GM19372 (cell line): Measurements from ENCODE around the gene ARHGAP6.
"Not testable (repeated sequence)": the region's sequence is repeated elsewhere in the genome, so short reads cannot be mapped to it uniquely, and the experiment has no call there.

Experiments
- ATAC-seq: cut with Tn5 transposase; IDR thresholded peaks from one replicate; pipeline ENCODE4 v1.9.1; 2021; ENCODE audit warnings: mild to moderate bottlenecking, low read depth, moderate library complexity; ENCODE audit not compliant: unreplicated experiment

Gene ARHGAP6

DNA sequence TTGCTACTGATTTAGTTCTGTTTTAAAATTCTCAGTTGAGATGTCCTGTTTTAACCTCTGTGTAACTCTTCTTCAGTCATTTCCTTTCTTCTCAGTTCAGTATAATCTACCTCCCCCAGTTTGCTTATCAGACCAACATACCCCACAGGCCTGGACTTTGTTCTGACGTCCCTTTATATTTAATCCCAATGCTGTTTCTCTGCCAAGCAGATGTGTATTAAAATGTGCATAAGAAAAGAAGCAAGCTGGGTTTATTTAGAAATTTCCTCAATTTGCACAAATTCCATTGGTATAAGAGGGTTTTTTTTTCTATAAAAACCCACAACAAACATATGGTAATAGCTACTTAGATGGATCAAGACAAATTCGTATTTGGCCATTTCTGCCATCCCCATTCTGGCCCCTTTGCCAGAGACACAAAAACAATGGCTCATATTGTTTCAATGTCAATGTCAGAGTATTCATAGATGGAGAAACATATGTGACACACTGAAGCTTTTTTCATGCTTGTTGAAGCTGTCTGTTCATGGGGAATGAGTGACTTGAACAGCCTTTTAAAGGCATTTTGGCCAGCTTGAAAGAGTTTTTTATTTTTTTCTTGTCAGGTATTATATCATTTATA is 530.0 kb downstream of the ARHGAP6 start:
- no peak for ATAC-seq

DNA sequence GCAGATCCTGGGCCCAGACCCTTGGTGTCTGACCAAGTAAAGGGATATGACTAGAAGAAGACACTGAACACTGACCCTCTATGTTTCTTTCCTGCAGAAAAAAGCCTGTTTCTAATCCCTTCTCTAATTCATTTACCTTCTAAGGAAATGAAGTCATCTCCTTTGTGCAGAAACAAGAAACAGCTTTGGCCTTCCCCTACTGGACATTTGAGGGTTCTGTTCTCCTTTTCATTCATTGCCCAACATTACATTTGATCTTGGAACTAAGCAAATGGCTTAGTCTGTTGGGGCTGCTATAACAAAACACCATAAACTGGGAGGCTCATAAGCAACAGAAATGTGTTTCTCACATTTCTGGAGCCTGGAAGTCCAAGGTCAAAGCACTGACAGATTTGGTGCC is 534.6 kb downstream of the ARHGAP6 start:
- ATAC-seq: no peak

DNA sequence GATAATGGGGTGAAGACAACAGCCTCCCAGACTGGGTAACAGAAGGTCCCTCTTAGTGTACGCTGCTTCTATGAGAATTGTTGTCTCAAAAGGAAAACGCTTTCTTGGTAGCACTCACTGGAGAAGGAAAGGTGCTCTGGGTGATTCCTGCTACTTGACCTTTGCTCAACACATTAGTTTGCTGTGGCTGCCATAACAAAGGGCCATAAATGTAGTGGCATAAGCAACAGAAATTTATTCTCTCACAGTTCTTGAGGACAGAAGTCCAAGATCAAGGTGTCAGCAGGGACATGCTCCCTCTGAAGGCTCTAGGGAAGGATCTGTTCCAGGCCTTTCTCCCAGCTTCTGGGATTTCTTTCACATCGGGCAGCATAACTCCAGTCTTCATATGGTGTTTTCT is 535.6 kb downstream of the ARHGAP6 start:
- no peak for ATAC-seq

DNA sequence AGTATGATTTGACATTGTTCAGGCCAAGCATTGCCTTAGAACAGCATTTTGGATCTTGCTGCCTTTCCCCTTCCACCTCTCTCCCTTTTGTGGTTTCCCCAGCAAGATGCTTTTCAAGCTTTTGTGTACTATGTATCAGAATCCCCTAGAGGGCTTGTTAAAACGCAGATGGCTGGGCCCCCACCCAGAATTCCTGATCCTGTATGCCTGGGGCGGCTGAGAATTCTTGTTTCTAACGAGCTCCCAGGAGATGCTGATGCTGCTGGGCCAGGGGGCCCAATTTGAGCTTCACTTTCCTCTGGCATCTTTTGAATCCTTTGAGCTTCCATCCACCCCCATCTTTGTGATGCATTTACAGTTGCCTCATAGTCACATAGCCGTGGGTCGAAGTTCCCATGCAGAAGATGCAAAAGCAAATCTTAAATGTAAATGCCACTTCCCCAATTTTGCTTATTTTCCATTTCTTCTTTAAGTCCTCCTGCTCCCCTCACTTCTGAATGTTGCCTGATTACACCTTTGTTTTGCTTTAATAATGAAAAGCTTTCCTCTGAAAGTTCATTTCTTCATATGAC is 536.1 kb downstream of the ARHGAP6 start:
- ATAC-seq: no peak

DNA sequence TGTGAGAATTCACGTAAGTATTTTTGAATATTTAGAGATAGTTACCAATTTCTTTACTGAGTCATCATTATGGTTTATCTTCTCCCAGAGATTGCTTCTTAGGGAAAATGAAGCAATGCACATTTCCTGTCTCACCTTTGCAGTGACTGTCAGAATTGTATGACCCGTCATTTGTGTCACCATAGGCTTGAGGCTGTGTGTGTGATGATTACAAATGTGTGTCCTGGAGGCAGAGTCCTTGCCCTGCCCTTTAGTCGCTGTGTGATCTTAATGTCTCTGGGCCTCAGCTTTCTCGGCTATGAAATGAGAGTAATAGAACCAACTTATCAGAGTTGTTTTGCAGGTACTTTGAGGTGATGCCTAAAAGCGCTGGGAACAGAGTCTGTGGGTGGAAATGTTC is 540.7 kb downstream of the ARHGAP6 start:
- ATAC-seq: no peak

DNA sequence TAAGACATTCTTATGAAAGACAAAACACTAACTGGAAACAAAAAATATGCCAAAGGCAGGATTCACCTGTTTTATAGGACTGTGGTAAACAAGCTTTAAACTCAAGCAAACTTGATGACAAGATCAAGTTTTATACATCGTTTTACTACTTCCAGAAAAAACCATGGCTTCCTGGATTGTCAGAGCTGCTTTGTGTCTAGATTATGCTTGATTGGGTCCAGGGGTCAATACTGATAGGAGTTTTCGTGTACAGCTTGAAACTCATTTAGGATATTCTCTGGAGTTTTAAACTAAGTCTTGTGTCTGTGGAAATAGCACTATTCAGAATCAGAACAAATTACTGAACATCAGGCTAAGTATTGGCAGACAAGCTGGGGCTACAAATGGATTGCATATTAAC is 541.6 kb downstream of the ARHGAP6 start:
- no peak for ATAC-seq

DNA sequence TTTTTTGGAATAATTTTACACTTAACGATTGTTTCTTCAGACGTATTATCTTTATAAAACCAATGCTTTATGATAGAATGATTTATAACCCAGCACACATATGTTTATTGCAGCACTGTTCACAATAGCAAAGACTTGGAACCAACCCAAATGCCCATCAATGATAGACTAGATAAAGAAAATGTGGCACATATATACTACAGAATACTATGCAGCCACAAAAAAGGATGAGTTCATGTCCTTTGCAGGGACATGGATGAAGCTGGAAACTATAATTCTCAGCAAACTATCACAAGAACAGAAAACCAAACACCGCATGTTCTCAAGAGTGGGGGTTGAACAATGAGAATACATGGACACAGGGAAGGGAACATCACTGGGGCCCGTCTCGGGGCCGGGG is 542.6 kb downstream of the ARHGAP6 start:
- ATAC-seq: not testable (repeated sequence)

DNA sequence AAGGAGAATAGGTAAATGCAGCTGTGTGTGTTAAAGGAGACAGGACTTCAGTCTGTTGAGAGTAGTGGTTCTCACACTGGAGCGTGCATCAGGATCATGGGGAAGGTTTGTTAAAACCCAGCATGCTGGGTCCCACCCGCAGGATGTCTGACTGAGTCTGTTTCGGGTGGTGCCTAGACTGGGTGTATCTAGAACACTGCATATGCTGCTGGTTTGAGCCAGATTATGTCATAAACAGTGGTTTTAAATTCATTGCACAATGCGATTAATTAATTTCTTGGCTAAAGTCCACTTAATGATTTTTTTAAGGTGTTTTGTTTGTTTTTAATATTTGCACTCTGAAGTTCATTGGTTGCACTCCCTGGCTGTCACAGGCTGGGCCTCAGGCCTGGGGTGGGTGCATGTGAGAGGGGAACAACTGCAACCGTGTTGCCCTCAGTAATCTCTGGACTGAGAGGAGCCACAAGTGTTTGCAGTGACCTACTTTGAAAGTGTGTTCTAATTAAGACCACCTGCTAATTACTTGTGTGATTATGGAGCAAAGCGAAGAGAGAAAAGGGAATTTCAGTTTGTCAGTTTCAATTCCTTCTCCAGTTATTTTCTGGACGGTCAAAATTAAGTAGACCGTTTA is 546.3 kb downstream of the ARHGAP6 start:
- no peak for ATAC-seq

DNA sequence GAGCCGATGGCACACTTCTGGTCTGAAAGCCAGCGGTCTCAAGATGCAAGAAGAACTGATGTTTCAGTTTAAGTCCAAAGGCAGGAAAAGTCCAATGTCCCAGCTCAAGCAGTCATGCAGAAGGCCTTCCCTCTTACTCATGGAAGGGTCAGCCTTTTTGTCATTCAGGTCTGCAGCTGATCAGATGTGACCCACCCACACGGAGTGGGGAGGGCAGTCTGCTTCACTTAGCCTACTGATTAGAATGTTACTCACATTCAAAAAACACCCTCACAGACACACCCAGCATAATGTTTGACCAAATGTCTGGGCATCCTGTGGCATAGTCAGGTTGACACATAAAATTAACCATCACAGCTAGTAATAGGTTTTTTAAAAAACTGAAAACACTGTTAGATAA is 548.0 kb downstream of the ARHGAP6 start:
- no peak for ATAC-seq

DNA sequence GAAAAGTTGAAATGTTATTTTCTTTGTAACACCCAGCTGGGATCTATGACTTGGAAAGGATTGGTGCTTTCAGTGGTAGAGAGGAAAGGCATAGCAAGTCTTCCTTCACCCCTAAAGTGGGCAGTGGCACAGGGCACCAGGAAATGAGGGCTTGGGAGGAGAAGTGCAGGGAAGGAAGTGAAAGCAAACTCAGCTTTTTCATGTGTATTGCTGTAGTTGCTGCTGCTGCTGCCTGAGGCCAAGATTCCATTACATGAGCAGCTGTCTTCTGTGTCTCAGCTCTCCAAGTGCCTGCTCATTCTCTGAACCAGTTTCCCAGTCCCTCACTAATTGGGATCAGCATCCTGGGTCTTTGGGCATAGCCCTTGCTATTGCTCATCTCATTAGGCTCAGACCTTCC is 552.0 kb downstream of the ARHGAP6 start:
- ATAC-seq: no peak

DNA sequence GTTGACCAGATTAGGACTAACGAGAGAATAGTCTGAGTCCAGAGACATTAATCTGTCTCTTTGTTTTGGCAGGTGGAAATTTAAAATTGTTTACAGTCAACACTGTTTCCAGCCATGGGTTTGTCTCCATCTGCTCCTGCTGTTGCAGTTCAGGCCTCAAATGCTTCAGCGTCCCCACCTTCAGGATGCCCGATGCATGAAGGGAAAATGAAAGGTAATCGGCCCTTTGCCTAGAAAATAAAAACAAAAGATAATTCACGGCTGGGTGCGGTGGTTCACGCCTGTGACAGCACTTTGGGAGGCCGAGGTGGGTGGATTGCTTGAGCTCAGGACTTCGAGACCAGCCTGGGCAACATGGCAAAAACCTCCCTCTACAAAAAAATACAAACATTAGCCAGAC is 553.8 kb downstream of the ARHGAP6 start:
- ATAC-seq: no peak

DNA sequence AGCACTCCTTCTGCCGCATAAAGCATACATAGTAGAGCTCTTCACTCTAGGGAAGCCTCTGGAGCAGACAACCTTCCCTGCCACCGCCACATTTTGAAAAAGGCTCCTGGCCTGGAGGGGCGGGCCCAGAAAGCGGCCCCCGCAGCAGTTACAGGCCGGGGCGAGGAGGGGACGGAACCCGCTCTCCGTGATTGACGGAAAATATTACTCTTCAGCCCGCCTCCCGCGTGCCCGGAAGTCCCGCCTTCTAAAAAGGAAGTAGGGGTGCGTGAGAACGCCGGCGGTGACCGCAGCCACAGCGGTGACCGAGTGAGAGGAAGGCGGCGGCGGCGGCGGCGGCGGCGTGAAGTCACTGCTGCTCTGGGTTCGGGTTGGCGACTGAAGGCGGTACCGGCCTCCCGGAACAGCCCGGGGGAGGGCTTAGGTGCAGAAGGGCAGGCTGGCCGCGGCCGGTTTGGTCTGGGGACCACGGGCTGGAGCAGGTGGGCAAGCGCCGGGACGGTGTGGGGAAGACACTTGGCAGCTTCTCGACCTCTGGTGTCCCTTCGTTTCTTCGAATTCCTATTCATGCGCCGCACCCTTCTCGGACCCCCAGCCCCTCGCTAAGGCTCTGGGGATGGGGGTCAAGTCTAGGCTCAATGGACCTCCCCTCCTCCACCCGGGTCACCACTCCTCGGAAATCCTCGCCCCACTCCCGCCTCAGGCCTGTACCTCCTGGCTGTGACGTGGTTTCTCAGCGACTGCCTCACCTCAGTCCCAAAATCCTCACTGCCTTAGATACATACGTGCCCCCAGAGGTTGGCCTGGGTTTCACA is 554.5 kb downstream of the ARHGAP6 start, which contains the start of gene HCCS:
Gene HCCS (plus strand): TSS at position 296 of the 815 bp plus-strand sequence. CDS start 729 bp downstream, outside the sequence.
- ATAC-seq: peak; percentile 90

DNA sequence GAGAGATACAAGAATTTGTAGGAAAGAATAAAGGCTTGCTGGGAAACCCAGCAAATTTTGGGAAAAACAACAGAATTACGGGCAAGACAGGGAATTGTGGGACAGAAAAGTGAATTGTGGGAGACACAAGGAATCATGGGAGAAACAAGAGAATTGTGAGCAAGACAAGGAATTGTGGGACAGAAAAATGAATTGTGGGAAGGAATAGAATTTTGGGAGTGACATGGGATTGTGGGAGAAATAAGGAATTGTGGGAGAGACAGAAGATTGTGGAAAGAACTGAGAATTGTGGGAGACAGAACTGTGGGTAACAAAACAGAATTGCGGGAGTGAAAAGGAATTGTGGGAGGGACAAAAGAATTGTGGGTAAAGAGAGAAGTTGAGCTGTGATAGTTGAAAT is 555.8 kb downstream of the ARHGAP6 start:
- no peak for ATAC-seq

DNA sequence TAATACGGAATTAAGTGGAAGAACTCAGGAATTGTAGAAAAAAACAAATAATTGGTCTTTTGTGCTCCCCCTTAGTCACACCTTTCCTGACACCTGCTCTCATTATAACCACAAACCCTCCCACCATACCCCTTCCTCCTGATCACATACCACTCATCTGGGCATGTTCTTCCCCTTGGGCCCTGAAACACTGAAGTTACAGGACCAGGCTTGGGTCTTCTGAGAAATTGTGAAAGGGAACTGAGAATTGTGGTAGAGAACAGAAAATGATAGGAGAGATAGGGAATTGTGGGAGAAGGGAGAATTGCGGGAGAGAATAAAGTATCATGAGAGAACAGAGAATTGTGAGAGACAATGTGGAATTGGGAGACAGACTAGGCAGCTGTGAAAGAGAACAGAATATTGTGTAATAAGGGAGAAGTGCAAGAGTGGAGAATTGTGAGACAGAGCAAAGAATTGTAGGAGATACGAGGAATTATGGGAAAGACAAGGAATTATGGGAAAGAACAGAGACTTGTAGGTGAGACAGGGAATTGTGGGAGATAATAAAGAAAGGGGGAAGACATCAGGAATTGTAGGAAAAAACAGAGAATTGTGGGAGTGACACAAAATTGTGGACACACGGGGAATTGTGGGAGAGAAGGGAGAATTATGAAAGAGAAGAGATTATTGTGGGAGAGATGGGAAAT is 557.3 kb downstream of the ARHGAP6 start:
- no peak for ATAC-seq

DNA sequence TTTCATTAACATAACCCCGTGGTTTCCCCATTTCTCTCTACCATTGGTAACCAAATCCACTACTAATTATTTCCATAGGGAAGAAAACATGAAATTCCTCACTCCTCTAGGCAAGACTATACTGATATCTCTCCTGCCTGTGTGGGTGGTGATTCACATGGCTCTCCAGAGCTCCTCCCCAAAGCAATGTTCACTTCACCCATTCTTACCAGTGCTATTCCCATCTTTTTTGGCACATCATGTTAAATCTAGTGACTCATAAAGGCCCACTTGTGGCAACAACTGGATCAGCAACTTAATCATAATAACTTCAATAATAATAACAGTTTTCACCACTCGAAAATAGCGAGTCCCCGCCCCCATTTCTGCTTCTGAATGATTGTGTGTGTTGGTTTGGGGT is 560.6 kb downstream of the ARHGAP6 start:
- ATAC-seq: no peak

DNA sequence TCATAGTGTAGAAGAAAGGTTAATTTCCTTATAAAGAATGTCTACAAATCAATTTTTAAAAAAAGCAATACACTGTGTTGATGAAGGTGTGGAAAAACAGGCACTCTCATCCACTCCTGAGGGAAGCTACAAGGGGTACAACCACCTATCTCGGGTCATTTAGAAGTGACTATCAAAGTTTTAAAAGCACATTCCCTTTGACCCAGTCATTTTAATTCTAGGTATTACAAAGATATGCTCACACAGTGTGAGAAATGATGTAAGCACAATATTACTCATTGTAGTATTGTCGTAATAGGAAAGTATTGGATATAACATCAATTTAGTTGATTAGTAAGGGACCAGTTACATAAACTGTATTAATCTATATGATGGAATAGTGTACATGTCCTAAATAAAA is 562.0 kb downstream of the ARHGAP6 start:
- ATAC-seq: no peak

DNA sequence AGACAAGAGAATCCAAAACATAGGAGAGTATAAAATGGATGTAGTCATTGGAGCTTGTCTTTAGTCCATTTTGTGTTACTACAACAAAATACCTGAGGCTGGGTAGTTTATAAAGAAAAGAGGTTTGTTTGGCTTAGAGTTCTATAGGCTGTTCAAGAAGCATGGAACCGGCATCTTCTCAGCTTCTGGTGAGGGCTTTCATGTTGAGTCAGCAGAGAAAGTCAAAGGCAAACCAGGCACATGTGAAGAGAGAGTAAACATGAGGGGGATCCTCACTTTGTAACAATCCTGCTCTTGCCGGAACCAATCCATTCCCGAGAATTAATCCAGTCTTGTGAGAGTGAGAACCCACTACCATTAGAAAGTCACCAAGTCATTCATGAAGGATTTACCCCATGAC is 562.7 kb downstream of the ARHGAP6 start:
- ATAC-seq: no peak

DNA sequence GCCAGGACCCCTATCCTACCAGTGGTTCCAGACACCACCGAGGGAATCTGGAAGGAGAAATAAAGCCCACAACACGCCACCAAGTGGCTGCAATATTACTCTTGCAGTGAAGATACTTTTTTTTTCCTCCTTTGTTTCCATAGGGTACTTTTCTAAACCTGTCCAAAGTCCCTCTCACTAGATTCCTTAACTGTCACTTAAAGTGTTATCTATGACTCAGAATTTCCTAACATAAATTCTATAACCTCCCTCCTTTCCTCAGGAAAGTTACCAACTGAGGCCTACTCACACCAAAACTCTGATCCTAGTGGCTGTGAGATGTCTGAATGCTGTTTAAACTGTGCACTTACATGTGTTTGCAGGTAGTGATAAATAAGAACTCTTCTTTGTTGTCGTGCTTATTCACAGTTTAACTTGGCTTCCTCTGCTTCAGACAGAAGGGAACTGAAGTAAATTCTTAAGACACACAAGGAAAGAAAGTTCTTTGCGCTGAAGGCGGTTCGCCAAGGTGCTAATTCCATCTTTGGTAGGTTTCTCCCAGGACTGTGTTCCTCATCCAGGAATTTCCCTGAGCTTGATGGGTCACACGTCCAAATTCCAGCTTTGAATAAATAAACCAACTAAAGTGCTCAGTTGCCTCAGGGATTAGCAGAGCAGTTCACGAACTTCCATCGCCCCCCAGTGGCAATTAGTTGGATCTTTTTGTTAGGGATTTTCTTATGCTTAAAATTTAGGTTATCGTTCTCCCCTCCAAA is 565.3 kb downstream of the ARHGAP6 start:
- ATAC-seq: no peak

DNA sequence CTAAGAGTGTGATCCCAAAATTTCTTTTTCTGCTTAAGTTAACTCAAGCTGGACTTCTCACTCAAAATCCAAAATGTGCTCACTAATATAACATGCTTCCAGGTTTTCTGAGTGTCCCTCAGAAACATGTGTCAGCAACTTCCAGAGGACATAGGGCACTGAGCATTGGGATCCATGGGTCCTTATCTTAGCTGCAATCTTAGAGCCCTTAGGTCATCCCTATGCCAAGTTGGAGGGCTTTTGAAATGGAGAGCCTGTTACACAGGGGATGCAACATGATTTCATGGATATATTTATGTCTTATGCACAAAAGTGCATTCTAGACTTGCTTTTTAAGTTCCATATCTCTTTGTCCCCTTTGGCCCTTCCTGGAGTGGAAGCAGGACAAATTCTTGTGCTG is 566.3 kb downstream of the ARHGAP6 start:
- ATAC-seq: no peak

DNA sequence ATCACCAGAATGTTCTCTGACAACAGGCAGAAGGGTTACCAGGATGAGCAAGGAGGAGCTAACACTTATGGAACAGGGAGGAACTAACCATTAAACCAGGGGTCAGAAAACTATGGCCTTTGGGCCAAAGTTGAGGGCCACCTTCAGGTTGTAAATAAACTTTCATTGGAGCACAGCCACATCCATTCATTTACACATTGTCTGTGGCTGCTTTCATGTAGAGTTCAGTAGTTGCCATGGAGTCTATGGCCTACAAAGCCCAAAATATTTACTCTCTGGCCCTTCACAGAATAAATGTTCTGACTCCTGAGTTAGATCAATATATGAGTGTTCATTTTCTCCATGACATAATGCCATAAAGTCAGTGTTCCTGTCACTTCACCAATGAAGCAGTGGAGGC is 567.8 kb downstream of the ARHGAP6 start:
- no peak for ATAC-seq
